HG03139 (cell line): ENCODE data around the gene DUSP23.

Experiments used
- ATAC-seq: cut with Tn5 transposase; IDR thresholded peaks from one replicate; pipeline ENCODE4 v1.9.1; 2021; ENCODE audit not compliant: unreplicated experiment

Gene DUSP23

DNA sequence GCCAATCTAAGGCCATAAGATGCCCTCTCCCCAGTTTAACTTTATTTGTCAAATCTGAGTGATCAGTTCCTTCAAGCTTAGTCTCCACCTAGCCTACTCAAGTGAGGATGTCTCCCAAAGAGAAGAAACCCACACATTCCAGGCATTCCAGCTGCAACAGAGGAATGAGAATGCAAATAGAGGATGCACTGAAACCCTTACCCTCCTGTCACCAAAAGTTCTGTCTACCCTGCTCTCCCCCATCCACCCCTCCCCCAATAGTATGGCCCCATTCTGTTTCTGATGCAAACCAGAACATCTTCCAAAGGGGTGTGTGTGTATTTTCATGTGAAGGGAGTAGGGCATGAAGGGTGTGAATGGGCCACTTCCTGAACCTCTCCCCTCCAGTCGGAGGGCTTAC is 3.0 kb downstream of the DUSP23 start:
- no peak for ATAC-seq

DNA sequence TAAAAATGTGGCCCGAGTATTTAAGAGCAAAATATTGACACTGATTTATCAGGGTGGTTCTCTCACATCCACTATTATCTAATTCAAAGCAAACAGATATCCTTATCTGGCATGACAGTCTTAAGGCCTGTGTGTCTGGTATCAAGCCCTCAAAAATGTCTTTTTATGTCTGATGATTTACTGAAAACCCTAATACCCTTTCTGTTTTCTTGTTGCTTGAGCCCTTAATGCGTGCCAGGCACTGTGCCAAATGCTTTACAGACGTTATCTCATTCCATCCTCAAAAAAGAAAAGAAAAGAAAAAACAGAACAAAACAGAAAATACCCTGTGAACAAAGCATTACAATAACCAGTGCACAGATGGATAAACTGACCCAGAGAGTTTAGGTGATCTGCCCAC is 5.7 kb downstream of the DUSP23 start:
- ATAC-seq = no peak

DNA sequence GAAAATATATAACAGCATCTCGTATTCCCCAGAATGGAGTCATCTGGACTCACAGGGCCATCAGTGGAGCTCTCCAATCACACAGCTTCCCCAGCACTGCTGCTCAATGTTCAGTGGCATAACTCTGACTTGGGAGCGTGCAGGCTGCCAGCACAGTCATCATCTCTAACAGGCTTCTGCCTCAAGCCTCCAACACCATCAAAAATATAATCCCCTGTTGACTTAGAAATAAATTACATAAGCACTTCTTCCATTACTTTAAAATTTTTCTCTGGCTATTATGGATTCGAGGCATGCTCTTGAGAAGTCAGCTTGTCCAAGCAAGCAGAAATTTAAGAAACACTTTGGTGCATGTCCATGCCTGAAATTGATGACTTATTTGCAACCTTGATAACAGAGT is 6.2 kb downstream of the DUSP23 start:
- no peak for ATAC-seq

DNA sequence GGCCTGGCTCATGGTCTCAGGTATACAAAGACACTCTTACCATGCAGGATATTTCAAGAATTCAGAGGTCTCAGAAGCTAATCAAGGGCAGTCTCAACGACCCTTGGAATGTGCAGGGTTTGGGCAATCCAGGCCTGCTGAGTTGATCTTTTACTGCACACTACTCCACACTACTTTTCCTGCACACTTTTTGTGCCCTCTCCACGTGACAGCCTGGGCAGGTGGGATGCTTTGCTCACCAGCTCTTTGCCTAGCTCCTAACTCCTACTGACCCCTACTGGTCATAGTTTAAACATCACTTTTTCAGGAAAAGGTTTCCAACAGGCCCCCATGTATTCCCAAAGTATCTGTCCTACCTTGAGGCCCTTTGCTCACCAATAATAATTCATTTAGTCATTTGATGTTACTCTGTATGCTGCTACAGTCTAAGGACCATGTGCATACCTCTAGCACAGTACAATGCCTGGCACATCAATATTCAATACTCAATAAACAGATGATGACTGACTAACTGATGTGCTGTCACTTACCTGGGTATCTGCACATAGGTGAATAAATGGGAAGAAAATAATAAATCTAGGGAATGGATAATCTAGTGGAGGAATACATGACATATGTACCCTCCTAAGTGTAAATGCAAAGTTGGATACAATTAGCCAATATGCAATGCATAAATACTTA is 9.6 kb downstream of the DUSP23 start:
- no peak for ATAC-seq

DNA sequence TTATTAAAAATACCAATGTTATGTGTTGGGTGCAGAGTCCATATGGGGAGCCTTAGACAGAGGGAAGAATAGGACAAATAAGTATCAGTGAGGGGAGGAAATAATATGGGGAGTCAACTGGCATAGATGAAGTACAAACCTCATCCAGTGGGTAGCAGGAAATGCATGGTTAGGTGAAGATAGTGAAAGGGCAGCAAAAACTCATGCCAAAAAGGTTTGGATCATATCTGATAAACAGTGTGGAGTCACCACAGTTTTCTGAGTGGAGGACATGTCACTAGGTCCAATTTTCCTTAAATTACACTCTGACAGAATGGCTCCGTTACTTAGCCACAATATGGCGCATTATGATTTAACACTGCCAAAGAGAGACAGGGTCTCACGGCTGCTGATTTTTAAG is 10.3 kb downstream of the DUSP23 start:
- no peak for ATAC-seq

DNA sequence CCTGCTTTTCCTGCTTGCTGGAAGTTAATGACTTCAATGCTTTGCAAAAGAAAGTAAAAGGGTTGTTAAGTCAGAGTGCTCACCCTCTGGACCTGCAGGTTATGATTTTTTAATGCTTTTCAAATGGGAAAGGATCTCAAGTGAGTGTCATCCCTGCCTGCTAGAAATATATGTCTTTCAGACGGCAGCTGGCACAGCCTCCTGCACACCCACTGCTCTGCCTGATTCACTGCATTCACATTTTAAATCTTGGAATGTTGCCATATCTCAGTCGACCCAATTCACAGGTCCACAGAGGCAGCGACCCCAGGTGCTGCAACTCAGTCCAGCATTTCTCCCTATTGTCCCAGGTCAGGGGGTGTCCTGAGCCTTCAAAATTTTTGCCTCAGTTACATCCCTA is 10.7 kb downstream of the DUSP23 start:
- no peak for ATAC-seq

DNA sequence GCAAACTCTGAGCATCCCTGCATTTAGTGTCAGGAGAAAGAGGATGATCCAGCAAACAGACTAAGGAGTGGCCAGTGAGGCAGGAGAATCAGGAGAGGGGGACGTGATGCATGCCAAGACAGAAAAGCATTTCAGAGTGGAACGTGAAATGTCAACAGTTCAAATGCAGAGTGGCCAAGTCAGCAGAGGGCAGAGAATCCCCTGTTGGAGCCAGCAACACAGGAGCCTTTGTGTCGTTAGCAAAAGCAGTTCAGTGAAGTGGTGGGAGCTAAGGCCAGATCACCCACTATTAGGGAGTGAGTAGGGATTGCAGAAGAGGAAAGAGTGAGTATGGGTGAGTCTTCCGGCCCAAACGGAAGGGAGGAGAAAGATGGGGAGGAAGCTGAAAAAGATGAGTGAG is 14.8 kb downstream of the DUSP23 start:
- no peak for ATAC-seq

DNA sequence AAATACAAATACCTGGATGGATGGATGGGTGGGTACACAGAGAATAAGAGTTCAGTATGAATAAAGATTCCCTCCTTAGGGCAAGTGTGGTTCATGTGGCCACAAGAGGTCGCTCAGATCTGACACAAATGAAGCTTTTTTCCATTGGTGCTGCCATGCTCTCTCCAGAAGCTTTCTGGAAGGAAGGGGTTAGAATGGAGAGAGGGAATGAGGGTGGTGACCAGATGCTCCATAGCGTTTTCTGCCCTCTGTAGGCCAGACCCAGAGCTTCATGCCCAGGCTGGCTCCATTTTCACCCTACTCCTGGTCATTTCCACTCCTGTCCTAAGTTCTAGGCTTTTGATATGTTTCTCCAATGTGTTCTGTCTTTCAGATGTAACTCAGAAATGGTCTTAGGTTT is 18.1 kb downstream of the DUSP23 start:
- ATAC-seq = no peak

DNA sequence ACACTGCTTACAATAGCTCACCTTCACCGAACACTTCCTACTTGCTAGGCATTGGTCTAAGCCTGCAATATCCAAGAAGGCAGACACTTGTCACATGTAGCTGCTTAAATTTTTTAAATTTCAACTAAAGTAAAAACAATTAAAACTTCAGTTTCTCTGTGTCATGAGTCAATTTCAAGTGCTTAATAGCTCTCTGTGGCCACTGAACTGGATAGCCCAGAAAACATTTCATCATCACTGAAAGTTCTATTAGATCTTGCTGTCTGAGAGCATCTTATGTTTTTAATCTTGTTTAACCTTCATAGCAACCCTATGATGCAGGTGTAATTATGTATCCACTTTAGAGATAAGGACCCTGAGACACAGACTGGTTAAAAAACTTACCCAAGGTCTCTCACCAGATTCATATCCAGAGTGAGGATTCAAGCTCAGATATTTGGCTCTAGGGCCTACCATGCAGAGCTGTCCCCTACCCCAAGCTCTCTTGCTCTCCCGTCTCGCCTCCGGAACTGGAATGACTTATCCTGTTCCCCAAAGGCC is 18.8 kb downstream of the DUSP23 start:
- ATAC-seq = no peak

DNA sequence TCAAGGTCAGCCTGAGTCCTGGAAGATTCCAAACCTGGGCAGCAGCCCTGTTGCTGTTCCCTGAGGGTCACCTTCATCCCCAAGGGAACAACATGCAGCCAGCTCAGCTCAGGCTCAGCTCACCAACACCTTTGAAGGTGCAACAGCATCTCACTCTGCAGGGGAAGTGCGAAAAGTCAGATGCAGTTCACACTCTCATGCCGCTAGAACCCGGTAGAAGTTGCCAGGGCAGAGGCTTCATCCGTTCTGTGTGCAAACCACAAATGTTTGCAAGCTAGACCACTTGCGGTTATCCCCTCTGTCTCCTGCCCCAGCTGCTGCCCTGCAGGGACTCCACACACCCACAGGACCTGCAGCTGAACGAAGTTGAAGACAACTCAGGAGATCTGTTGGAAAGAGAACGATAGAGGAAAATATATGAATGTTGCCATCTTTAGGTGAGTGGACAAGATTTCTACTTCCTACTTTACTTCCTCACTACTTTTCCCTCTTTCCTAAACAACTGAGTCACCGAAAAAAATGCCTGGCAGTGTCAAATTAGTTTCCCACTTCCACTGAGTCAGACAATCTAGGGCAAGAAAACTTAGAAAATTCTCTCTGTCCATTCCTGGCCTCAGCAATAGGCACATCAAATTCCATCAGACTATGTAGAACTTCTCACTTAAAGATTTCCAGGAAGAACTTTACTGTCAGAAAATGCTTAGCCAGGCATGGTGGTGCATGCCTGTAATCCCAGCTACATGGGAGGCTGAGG is 19.6 kb downstream of the DUSP23 start:
- no peak for ATAC-seq

DNA sequence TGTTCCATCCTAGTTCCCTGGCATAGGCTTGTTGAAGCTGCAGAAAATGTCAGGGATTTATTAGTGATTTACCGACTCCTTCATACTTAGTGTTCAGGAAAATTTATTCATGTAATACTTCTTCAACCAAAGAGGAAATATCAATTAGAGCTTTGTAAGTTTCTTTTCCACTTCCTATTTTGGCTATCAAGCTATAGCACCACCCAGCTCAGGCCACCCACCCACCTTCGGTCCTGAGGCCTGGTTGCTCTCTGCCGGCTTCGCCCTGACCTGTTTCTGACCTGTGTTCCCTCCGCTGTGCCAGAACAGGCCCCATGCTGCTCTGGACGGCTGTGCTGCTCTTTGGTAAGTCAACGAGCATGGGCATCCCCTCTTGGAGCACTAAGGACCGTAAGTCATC is 21.3 kb downstream of the DUSP23 start, which contains the start of gene FCRL6:
Gene FCRL6 (plus strand): TSS at position 250 of the 400 bp plus-strand sequence. CDS start 65 bp downstream, at position 315.
- no peak for ATAC-seq

DNA sequence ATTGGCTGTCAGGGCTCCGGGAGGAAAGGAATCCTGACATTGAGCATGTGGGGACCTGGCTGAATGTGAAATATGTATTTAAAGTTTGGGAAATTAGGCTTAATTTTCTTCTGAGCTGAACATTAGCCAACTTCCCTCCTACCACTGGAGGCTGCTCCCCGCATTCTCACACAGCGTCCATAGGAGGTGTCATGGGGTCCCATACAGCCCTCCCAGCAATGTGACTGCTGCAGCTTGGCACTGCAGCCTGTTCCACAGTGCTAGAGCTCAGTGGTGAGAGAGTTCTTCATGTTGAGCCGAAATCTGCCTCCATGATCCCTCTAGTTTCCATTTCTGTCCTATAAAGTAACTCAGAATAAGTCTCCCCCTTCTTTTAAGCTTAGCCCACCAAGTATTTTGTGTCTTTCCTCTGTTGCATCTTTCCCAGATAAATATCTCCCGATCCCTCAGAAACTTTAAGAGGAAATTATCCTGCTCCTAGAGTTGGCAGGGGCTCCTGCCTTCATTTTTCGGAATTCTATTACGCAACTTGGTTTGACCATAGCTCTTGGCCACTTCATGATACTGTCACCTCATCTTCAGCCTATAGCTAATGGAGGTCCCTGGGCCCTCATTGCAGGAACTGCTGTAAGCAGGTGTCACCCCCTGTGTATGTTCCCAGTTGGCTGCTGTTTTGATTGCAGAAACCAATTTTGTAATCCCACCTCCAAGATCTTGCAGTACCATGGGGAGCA is 23.4 kb downstream of the DUSP23 start:
- ATAC-seq = no peak

DNA sequence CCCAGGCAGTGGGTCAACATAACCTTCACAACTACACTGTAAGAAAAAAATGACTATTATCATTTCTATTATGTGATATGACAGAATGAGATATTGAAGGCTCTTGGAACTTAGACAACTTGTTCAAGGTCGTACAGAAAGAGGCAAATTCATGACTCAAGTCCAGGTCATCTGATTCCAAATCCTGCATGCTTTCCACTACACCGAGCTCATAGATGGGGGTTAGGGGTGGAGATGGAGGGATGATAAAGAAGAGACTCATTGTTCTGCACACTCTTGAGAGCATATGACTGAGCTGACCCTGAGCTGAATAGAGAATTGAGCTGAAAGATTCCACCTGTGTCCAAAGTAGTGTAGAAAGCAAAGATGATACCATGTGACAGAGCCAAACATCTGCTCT is 24.2 kb downstream of the DUSP23 start:
- no peak for ATAC-seq

DNA sequence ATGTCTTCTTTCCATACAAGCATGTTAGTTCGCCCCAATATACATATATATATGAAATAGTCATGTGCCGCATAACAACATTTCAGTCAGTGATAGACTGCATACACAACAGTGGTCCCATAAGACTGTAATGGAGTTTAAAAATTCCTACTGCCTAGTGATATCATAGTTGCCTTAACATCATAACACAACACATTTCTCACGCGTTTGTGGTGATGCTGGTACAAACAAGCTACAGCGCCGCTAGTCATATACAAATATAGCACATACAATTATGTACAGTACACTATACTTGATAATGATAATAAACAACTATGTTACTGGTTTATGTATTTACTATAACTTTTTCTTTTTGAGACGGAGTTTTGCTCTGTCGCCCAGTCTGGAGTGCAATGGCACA is 35.2 kb downstream of the DUSP23 start:
- no peak for ATAC-seq

DNA sequence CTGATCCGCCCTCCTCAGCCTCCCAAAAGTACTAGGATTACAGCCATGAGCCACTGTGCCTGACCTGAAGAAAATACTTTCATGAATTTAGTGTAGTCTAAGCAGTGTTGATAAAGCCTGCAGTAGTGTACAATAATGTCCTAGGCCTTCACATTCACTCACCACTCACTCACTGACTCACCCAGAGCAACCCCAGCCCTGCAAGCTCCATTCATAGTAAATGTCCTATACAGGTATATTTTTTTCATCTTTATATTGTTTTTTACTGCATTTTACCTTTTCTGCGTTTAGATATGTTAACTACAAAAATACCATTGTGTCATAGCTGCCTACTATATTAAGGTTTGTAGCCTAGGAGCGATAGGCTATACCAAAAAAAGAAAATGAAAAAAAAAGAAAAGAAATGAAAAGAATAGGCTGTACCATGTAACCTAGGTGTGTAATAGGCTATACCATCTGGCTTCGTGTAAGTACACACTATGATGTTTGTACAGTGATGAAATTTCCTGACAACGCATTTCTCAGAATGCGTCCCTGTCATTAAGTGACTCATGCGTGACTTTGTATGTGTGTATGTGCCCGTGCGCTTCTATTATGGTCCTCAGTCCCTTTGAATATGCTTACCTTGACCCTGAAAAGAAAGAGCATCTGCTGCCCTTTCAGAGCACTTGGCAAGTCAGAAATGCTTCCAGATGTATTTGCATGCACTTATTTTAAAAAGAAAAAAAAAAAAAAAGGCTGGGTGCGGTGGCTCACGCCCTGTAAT is 36.7 kb downstream of the DUSP23 start:
- ATAC-seq = no peak

DNA sequence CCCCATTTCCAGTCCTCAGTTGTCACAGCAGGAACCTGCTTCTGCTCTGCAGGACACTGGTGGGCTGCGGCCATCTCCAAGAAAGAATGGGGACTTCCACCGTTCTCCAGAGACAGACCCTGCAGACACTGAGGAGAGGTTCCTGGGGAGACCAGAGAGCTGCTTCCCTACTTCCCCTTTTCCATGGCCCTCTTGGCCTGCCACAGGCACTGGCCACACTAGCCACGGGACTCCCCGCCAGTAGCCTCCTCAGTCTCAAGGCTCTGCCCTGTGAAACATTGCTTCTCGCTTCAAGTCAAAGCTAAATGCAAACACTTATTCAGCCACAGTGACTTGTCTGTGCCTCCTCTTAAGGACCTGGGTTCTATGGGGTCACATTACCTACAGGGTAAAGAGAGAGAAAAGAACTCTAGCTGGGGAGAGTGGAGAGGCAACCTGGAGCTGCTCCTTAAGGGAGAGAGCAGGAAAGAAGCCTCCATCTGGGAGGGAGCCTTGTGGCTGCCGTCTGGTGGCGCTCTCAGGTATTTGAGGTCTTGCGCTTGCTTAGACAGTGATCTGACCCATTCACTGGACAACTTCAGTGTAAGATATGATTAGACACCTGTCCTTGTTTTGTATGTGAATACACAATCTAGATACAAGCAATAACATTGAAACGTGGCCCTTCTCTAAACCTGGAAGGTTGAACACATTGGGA is 40.6 kb downstream of the DUSP23 start:
- ATAC-seq = no peak

DNA sequence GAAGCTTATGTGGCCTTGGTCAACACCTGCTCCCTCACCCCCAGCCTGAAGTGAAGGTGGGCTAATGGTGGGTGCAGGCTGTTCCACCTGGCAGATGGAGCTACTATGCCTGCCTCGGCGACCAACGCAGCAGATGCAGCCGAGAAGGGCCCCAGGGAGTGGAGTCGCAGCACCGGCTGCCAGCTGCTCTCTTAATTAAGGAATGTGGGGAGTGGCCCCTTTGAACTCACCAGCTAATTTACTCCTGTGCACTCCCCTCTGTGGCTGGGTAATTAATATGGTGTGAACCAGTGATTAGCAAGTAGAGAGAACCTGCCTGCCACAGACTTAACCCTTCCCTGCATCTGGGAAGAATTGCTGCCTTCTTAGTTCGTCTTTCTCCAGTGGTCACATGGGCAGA is 42.6 kb downstream of the DUSP23 start:
- no peak for ATAC-seq

DNA sequence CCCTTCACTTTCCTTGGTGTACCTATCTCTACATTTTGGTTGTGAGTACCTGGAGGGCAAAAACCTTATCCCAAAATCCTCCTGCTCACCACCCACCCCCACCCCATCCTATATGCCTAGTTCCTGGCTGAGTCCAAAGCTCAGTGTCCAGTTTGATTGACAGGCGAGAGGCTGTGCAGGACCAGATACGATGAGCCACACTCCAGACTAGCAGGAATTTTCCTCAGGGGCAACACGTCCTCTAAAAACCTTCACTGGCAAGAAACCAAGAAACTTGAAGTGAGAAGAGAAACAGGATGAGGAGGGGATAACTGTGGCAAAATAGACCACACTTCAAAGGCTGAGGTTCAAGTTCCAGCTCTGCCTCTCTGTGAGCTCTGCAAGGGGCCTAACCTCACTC is 44.8 kb downstream of the DUSP23 start:
- ATAC-seq = no peak

DNA sequence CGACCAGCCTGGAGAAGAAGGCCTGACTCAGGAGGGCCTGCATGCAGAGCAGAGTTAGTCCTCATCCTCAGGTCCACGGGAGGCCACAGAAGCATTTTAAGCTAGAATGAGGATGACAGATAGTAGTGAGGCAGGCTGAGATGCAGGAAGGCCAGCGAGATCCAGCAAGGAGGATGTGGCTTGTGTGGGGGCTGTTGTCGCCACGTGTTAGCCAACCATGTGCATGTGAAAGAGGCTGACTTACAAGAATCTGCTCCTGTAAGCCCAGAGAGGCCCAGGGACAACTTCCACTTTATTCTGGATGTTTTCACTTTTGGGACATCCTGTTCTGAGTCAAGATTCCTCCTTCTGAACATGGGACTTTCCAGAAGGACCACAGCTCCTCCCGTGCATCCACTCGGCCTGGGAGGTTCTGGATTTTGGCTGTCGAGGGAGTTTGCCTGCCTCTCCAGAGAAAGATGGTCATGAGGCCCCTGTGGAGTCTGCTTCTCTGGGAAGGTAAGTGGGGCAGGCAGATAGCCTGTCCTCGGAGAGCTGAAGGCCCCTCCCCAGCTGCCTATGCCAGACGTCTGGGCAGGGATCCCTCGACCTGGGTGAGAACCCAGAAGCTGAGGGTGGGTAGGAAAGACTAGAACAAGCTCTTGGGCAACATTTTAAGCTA is 45.8 kb downstream of the DUSP23 start, which contains the start of gene SLAMF8:
Gene SLAMF8 (plus strand): TSS at position 433 of the 661 bp plus-strand sequence. CDS start 26 bp downstream, at position 459.
- ATAC-seq = no peak

DNA sequence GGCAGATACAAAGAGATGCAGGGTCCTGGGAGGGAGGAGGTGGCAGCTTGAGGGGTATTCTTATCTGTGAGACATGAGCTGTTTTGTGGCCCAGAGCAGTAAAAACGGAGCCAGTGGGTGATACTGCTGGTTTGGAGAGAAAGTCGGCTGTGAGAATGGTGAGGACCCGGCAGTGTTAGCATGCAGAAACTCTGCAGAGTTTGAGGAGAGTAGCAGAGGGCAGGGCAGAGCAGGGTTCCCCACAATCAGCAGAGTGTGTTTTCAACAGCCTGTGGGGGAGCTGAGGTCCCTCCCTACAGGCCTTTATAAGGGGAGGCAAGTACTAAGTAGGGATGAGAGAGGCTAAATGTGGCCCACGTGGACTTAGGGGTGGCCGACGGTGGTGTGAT is 46.3 kb downstream of the DUSP23 start:
- ATAC-seq = no peak
